A673 (cell line): Measurements from ENCODE around the gene CFAP52.

ENCODE experiments used
- CTCF ChIP-seq: fragments of 300-800, 200-600 bp; sonication (generic); conservative IDR thresholded peaks from 2 replicates; pipeline ENCODE4 v1.5.1; 2017; ENCODE audit warnings: low read depth, mild to moderate bottlenecking, antibody characterized with exemption, low read length, moderate library complexity, mixed read lengths
- EZH2 ChIP-seq: fragments of 200-600 bp; sonication (generic); IDR thresholded peaks from 2 replicates; pipeline ENCODE4 v1.6.1; 2017; ENCODE audit warnings: borderline replicate concordance, low read depth, mild to moderate bottlenecking, mixed read lengths, antibody characterized with exemption, low read length; ENCODE audit not compliant: poor library complexity, severe bottlenecking

DNA sequence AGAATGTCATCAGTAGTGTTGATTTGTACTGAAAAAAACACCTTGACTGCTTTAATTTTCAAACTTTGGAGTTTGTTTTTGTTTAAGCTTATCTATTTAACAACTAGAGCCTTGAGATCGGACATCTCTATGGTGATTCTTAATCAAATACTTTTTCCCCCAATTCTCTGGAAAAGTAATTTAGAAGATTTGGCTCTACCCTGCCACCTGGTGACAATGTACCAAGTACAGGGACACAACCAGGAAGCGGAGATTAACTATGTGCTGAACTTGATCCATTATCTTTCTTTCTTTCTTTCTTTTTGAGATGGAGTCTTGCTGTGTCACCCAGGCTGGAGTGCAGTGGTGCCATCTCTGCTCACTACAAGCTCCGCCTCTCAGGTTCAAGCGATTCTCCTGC is 99.6 kb downstream of the CFAP52 start:
- TF ChIP-seq CTCF (peak; percentile 43; the same call in 1 of the 2 replicates), EZH2 (no peak)
